GOT3 (cell line): ENCODE data around the gene CALM3.
A peak's percentile ranks its signal among the peaks of the same experiment; 100 is the strongest.
"Not testable (repeated sequence)": the region's sequence is repeated elsewhere in the genome, so short reads cannot be mapped to it uniquely, and the experiment has no call there.

Experiments
- DNase-seq: peaks from one replicate; lab custom pipeline; 2025; ENCODE audit warnings: mixed read lengths; lab: John Stamatoyannopoulos, UW

Gene CALM3

DNA sequence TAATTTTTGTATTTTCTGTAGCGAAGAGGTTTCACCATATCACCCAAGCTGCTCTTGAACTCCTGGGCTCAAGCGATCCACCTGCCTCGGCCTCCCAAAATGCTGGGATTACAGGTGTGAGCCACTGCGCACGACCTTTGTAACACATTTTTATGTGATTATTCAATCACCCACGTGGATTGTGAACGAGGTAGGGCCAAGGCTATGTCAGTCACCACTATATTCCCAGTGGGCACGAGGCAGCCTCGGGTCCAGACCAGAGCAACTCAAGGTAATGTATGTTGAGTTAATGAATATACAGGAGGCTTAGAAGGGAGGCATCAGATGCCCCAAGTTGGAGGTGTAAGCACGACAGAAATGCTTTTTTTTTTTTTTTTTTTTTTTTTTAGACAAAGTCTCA lies 14.8 kb downstream of the CALM3 start:
- DNase-seq = no peak

DNA sequence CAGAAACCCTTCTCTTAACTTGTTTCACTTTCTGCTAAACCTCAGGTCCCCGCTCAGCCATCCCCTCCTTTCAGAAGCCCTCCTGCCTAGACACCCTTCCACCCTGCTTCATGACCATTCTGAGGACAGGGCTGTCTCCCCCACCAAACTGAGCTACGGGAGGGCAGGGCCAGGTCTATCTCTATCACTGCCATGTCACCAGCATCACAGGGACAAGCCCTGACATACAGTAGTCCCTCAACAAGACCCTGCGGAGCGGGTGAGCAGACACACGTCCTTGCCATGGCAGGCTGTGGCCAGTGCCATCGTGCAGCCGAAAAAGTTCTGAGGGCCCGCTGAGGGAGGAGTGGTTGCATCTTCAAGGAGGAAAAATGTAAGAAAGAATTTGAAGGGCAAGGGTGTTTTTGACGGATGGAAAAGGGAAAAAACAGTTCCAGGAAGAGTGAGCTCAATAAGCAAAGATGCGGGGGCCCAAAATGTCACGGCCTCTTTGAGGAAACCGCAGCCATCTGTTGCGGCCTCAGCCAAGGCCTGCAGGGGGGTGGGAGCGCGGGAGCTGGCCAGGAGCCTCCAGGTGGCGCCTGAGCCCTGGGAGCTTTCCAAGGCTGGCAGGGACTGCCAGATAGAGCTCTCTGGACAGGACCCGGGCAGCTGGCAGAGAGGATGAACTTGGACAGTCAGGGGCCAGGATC lies 15.6 kb downstream of the CALM3 start:
- DNase-seq = no peak

DNA sequence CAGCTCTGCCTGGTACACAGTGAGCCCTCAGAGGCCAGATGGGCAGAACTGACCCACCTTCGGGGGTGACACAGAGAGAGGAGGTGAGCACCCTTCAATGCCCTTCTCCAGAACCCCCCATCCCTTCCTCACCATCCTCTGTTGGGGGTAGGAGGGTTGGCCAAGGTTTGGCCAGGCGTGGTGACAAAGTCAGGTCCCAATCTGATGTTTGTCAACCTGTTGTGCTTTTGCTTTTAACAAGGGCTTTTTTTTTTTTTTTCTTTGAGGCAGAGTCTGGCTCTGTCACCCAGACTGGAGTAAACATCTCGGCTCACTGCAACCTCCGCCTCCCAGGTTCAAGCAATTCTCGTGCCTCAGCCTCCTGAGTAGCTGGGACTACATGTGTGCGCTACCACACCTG lies 16.5 kb downstream of the CALM3 start:
- no peak for DNase-seq

DNA sequence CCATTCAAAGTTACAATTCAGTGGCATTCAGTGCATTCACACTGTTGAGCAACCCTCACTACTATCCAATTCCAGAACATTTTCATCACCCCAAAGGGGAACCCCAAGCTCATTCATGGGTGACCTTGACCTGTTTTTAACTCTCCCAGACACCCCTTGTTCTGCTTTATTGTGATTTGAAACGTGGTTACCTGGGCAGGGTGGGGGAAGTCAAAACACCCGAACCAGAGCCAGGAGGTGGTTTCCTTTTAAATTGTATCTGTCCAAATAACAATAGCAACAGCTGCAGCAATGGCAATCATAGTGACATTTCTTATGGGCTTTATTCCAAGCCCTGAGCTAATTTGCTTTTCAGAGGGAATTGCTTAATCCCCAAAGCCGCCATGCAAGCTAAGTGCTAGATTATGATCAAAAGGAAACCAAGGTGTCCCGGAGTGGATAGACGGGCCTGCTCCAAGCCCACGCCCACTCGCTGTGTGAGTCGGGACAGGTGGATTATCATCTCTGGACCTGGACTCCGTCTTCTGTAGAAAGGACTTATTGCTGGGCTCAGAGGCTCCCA lies 17.6 kb downstream of the CALM3 start:
- no peak for DNase-seq

DNA sequence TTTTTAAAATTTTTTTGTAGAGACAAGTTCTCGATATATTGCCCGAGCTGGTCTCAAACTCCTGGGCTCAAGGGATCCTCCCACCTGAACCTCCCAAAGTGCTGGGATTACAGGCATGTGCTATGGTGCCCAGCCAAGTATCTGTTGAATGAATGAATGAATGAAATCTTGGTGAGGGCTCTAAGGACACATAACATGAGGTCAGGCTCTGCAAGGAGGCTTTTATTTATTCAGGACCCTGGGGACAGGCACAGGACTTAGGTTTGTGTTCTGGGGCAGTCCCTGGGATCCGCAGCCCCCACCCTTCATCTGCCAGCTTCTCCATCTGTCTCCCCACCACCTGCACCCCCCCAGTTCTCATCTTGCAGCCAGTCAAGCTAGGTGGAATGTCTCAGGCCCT lies 19.1 kb downstream of the CALM3 start:
- no peak for DNase-seq

DNA sequence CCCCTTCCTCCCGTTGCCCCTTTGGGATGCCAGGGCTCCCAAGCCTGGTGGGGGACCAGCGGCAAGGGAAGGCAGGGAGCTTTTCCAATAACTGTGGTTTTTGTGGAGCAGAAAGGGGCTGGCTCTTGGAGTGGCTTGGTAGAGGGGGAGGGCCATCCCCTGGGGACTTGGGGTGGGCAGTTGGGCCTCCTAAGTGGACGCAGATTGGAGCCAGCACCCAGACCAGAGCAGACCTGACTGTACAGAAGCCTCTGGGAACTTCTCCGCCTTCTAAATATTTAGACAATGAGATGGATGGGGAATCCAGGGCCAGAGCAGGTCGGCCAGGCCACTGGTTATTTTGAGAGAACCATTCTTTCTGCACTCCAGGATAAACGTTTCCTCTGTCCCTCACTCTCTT lies 19.6 kb downstream of the CALM3 start:
- no peak for DNase-seq

DNA sequence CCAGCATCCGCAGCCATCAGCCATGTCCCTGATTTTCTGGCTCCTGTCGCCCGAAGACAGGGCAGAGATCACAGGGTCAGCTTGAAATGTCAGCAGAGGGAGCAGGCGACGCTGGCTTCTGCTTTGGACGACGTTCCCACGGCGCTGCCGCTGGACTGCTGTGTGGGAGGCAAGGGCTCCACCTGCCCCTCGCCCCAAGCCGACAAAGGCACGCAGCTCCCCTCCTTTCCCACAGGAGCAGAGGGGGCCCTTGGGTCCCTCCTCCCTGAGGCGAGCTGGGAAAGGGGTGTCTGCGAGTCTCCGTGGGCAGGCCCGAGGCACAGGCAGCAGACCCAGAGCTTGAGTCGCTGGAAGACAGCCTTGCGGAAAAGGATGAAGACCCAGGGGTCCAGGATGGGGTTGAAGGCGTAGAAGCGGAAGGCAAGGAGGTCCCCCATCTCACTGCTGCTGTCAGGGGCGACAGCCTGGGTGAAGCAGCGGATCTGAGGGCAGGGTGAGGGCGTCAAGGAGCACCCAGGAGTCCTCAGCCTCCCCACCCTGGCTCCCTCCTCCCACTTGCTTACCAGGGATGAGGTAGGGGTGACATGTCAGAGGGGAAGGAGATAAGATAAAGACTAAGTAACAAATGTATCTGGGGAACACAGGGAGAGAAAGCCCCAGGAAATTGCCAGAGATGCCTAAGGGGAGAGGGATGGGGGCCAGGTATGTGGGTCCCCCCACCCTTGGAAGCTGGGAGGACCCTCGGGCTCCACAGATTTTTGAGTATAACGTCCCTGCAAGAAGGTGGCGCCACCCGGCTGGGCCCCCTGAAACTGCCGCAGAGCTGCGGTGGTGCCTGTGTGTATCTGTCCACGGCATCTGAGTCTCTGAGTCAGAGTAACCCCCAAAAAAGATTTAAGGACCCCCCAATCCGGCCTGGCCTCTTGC lies 20.3 kb downstream of the CALM3 start:
- no peak for DNase-seq

DNA sequence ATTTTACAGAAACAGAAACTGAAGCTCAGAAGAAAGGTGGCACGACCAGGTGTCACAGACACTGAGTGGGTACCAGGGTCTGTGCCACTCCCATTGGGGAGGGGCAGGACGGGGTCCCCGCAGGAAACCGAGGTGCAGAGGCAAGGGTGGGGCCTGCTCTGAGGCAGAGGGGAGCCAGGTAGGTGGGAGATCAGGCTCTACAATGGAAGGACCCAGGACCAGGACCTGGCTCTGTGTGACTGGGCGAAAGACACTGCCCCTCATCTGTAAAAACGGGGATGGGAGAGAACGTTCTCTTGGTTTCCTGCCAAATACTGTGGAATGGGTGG lies 21.0 kb downstream of the CALM3 start:
- no peak for DNase-seq

DNA sequence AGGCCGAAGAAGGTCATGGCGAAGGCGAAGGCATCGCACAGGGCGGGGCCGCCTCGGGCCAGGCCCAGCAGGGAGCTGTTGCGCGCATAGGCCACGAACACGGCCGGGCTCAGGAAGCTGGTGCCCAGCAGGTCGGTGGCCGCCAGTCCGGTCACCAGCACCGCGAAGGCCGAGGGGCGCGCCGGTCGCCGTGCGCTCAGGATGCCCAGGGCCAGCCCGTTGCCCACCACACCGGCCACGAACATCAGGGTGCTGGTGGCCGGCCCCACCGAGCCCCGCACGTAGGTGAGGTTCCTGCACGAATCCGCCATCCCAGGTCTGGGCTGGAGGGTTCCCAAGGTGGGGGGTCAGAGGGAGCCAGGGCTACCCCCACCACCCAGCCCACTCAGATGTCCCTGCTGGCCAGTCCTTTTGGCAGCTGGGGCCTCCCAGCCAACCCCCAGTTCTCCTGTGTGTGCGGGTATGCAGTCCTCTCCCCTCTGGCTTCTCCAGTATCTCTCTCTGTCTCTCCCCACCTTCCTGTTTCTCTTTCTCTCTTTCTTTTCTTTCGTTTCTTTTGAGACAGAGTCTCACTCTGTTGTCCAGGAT lies 22.9 kb downstream of the CALM3 start:
- DNase-seq = no peak

DNA sequence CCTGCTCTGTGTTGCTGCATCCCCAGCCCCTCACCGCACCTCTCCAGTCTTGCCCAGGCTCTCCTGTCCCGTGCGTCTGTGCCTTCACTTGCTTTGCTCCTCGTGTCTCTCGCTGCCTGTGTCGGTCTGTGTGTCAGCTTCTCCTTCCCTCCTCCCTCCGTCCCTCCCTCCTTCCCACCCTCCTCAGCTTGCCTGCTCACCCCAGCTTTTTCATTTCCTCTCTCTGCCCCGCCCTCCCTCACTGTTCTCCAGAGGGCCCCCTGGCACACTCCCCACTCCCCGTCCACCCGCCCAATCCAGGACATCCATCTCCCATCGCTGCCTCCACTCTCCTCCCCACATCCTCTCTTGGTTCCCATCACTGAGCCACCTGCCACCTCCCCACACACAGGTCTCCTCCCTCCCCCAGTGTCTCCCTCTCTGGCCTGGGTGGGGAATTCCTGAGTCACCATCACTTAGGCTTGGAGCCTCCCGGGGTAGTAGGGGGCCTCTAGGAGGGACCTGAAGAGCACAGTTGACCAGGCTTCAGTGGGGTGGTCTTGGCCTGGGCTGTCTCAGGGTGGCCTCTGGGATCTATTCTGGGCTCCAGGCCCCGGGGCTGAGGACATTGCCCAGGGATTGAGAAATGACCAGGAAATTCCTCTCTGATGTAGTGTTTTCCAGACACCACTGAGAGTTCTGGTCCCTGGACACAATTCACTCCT lies 24.0 kb downstream of the CALM3 start, which contains the start of gene PTGIR:
PTGIR (minus strand) TSS at position 132 of the 704 bp plus-strand sequence. CDS start 864 bp downstream, outside the sequence.
- DNase-seq = no peak

DNA sequence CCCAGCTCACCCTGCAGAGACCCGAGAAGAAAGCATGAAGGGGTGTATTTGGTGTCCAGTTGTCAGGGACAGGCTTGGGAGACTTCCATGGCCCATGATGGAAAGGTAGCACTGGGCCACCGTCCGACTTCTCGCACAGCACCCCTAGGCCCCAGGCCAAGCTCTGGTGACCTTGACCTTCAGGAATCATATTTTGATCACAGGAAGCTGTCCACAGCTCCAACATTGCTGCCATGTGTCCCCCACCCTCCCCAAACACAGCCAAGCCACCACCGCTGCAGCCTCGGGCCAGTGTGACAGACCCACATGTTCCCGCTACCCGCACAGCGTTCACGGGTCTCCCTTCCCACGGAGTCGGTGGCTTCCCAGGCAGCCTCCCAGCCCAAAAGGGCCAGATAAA lies 24.6 kb downstream of the CALM3 start:
- no peak for DNase-seq

DNA sequence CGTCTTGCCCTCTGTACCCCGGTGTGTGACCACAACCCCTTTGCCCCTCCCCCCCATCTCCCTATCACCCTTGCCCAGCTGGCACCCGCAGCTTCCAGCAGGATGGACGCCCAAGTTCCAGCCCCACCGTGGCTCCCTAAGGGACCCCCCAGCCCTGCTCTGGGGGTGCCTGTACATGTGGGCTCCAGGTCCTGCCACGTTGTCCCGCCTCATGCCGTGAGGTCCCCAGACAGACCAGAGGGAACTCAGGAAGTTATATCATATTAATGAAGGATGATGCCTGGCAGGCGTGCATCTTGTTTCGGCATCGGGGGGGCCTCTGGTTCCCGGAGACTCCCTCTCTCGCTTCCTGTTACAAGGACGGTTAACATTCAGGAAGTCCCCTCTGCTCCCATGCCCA lies 25.3 kb downstream of the CALM3 start:
- DNase-seq = no peak

DNA sequence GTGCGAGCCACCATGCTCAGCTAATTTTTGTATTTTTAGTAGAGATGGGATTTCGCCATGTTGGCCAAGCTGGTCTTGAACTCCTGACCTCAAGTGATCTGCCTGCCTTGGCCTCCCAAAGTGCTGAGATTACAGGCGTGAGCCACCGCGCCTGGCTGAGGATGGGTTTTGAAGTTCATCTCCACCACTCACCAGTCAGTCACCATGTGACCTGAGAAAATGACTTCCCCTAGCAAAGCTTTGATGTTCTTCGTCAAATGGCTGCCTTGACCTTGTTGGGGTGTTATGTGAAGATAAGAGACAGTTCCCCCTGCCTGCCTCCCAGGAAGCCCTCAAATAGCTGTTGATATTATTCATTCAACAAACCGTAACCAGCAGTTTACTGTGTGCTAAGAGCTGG lies 27.8 kb downstream of the CALM3 start:
- DNase-seq = not testable (repeated sequence)

DNA sequence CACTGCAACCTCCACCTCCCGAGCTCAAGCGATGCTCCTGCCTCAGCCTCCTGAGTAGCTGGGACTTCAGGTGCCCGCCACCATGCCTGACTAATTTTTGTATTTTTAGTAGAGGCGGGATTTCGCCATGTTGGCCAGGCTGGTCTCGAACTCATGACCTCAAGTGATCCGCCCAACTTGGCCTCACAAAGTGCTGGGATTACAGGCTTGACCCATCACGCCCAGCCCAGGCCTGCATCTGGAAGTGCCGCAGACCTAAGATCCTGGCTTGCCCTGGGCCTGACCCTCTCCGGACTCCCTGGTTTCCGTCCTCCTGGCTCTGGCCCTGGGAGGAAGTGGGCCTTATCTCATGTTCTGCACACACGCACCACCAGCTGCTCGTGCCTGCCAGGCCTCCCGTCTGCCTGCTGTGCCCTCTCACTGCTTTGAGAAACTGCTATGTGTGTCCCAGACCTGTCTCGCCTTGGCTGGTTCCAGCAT lies 28.5 kb downstream of the CALM3 start:
- DNase-seq = no peak

DNA sequence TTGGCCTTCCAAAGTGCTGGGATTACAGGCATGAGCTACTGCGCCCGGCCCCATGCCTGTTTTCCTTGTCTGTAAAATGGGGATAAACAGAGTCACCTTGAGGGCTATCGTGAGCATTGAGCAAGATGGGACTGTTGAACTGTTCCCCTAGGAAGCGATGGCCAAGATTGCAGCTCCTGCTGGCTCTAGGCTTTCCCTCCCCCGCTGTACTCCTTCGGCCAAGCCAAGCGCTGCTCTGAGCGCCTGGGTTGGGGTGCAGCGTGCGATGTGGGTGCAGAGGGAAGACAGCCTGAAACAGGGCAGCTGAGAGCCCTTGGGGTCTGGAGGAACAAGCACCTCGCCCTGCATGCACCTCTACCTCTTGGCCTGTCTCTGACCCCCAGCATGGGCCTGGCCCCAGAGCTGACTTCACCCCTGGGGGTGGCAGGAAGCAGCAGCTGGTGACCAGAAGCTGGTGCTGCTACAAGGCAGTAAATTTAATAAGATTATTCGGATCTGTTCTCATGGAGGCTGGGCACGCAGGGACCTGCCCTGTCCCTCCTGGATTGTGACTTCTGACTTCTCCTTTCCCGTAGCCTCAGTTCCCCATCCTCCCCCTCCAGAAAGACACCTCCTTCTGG lies 29.6 kb downstream of the CALM3 start:
- DNase-seq = no peak

DNA sequence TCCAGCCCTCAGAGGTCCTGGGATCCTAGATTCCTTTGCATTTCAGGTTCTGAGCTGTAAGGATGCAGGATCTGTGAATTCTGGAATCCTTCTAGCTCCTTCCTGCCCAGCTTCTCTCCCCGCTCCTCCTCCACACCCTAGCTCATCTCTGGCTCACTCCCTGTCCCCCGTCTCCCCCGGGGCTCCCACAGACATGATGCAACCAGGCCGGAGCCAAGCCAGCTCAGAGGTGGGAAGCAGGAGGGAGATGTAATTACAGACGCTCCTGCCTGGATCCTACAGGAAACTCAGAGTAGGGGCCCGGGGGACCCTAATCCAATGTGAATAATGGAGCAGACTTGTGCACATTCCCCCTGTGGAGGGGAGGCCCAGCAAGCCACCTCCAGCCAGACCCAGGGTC lies 30.4 kb downstream of the CALM3 start:
- DNase-seq = no peak

DNA sequence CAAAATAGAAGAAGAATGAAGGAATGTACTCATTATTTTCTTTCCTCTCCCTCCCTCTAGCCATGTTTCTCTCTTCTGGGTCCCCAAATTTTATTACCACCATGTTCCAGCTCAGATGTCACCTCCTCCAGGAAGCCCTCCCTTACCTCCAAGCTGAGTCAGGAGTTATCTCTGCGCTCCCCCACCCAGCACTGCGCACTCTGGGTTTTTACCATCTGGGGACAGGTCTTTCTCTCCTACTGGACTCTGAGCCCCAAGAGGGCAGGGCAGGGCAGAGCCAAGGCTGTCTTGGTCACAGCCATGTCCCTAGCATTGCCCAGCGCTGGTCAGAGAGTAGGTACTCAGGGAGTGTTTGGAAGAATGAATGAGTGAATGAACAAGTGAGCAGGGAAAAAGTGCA lies 32.0 kb downstream of the CALM3 start:
- DNase-seq = no peak

DNA sequence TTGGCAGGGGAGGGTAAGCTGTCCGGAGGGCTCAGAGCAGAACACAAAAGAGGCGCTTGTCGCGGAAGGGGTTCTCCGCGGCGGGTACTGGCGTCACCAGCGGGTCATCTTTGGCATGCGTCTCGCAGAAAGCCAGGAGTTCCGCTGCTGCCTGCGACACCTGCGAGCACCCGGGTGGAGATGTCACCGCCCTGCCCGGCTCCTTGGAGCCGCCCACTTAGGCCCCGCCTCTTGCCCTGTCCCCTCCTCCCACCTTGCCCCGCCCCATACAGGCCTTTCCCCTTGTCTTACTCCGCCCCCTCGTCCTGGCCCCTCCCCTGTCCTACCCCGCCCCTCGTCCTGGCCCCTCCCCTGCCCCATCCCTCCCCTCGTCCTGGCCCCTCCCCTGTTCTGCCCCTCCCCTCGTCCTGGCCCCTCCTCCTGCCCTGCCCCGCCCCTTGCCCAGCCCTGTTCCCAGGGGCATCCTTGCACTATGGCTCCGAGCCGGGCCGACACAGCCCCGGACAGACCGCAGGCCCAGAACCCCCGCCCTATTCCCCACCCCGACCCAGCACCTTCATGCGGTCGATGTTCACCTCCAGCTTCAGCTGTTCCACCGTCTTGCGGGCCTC lies 33.0 kb downstream of the CALM3 start:
- DNase-seq = peak; percentile 57

DNA sequence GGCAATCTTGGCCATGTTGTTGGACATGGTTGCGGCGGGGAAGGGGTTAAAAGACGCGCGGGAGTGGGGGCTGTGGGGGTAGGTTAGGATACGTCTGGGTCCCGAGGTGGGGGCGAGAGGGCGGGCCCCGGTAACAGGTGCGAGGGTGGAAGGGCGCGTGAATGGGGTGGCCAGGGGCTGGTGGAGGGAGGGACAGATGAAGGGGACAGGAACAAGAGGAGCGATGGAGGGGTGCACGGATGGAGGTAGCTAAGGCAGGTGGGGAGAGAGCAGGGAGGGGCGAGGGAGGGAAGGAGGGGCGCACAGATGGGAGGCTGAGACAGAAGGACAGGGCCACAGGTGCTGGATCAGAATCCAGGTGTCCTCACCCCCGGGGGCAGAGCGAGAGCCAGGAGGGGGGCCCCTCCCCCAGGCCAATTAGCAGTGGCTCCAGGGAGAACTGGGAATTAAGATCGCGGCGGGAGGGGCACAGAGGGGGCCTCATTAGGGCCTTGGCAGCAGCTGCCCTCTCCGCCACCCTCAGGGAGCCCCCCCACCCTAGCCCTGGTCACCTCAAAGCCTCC lies 33.6 kb downstream of the CALM3 start:
- no peak for DNase-seq

DNA sequence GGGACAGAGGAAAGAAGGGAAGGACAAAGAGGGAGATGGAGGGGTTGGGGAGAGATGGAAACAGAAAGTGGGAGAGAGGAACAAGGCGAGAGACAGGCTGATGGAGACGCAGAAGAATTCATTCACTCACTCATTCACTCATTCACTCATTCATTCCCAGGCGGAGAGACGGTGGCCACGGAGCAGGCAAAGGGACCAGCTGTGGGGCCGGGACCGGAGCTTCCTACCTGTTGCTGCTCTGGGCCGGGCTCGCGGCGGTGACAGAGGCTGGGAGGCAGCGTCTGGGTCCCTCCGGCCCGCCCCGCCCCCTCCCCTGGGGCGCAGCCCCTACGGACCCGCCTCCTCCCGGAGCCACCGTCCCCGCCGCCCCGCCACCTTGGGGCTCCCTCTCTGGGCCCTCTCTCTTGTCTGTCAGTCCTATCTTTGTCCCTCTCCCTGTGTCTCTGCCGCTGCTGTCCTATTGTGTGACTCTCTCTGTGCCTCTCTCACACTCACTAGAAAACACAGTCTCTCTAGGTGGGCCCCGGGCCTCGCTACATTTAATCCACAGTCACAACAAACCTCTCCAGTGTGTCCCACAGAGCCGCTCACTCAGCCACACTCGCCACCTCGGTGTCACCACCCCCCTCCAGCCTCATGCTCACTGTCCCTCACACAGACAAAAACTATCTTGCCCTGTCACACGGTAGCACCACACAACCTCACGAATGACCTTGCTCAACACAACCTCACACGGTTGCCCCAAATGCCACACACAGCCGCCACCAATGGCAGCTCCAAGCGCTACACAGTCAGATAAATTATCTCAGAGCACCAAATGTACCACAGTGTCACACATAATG lies 35.0 kb downstream of the CALM3 start, which contains the start of gene GNG8:
GNG8 (minus strand) TSS at position 283 of the 842 bp plus-strand sequence. CDS start 1,520 bp downstream, outside the sequence.
- no peak for DNase-seq
